GM06990 (cell line): ENCODE measurements around the gene SLC6A3.

Experiments
- DNase-seq: peaks from one replicate; pipeline ENCODE4 v3.0.0-alpha.2; 2011; ENCODE audit not compliant: insufficient read length; ENCODE audit errors: extremely low read depth
- H3K27me3 ChIP-seq: replicated peaks from 2 replicates; pipeline ENCODE4 v1.6.0; 2011; ENCODE audit warnings: low read length; ENCODE audit not compliant: control insufficient read depth, insufficient read depth
- H3K36me3 ChIP-seq: 2 replicates; pipeline ENCODE4 v1.5.1; 2011; ENCODE audit warnings: low read length; ENCODE audit not compliant: control insufficient read depth, insufficient read depth
- H3K4me3 ChIP-seq: replicated peaks from 2 replicates; pipeline ENCODE4 v1.5.1; 2011; ENCODE audit warnings: low read depth, mild to moderate bottlenecking, control low read depth, low read length
- CTCF ChIP-seq: IDR thresholded peaks from 2 replicates; pipeline ENCODE4 v1.5.1; 2011; ENCODE audit warnings: low read length, control low read depth, mild to moderate bottlenecking, inconsistent platforms; ENCODE audit not compliant: insufficient read depth, poor library complexity, severe bottlenecking

SLC6A3 gene

DNA sequence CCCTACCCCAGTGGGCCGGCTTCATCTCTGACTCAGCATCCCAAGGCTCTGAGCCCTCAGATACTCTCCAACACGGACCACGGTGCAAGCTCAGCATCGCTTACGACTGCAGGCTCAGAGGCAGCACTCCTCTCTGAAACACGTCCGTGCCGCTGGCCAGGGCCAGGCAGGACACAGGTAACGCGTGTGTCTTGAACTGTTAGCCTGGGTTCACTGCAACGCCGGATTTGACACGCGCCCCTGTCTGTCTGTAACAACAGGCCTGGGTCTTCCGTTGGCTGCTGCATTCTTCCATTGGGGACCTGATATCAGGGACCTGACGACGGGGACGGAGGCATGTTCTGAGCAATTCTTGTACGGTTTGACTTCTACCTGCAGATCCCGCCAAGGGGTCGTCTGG is 6.4 kb downstream of the SLC6A3 start:
- no peaks in the 10 kb centered on the region; the same call in none of the 2 replicates for H3K27me3 ChIP-seq
- DNase-seq: no peak
- TF ChIP-seq CTCF: no peak
- H3K4me3 ChIP-seq: no peak overlapping the region
- H3K36me3 ChIP-seq: no peaks in the 10 kb centered on the region

GRCh38 chr5:1437876-1438559 is 7.2 kb downstream of the SLC6A3 start:
- DNase-seq: no peak
- no peak for TF ChIP-seq CTCF
- Histone ChIP-seq H3K27me3 (no peaks in the 10 kb centered on the region; the same call in none of the 2 replicates), H3K4me3 (no peak overlapping the region), H3K36me3 (no peaks in the 10 kb centered on the region)

DNA sequence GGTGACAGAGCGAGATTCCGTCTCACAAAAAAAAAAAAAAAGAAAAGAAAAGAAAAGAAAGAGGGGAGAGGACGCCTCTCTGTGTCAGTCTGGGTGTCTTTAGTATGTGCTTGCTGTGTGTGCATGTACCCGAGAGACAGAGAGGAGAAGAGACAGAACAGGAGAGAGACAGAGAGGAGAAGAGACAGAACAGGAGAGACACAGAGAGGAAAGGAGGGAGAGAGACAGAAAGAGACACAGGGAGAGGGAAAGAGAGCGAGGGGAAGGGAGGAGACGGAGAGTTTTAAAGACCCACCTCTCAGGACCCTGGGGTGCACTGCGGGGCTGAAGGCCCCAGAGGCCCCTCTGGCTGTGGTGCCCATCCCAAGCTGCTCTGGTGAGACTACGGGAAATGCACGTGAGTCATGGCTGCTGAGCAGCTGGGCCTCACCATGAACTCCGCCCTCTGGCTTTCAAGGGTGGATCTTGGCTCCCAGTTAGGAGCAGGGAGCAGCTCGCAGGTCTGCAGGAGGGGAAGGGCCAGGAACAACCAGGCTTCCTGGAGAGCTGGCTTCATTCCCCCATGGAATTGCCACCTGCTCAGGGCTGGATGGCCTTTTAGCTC is 7.9 kb downstream of the SLC6A3 start:
- TF ChIP-seq CTCF: no peak

GRCh38 chr5:1436681-1437080 is 8.6 kb downstream of the SLC6A3 start:
- H3K27me3 ChIP-seq: no peaks in the 10 kb centered on the region; the same call in none of the 2 replicates
- TF ChIP-seq CTCF: no peak
- H3K4me3 ChIP-seq: no peak overlapping the region
- no peaks in the 10 kb centered on the region for H3K36me3 ChIP-seq
- no peak for DNase-seq

More for the DNA sequence above, 7.9 kb downstream of the SLC6A3 start:
- H3K4me3 ChIP-seq: no peak overlapping the region
- no peaks in the 10 kb centered on the region for H3K36me3 ChIP-seq
- DNase-seq: no peak
- H3K27me3 ChIP-seq: no peaks in the 10 kb centered on the region; the same call in none of the 2 replicates

GRCh38 chr5:1436036-1436435 is 9.2 kb downstream of the SLC6A3 start:
- no peaks in the 10 kb centered on the region; the same call in 1 of the 2 replicates for H3K27me3 ChIP-seq
- H3K4me3 ChIP-seq: no peak overlapping the region
- no peak for DNase-seq
- no peak for TF ChIP-seq CTCF
- no peaks in the 10 kb centered on the region for H3K36me3 ChIP-seq
